Measurements from ENCODE around the gene ZBTB47. TPM values are rescaled to one million over a fixed set of nuclear protein-coding genes. Genes with fewer than 3 reads are reported as not detected.

Gene ZBTB47
- total RNA-seq, 4 donors from 2014 or later = 10.0 to 44.1 (median 19.7) TPM

DNA sequence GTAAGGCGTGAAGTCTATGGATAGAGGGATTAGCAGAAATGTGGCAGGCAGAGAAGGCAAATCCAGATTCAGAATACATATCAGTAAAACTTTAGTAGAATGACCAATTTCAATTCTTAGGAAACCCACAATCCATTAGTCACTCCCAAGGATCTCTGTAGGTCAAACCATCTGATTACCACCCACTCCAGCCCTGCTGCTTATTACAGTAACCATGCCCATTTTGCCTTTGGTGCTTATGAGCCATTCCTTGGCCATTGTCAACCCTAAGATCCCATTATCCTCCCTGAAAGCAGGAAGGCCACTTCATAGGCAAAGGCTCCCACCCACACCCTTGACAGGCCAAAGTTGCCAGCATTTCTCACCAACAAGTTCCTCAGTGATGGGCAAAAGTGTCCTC, 26.8 kb downstream of the ZBTB47 start:
- no peak for DNase-seq

DNA sequence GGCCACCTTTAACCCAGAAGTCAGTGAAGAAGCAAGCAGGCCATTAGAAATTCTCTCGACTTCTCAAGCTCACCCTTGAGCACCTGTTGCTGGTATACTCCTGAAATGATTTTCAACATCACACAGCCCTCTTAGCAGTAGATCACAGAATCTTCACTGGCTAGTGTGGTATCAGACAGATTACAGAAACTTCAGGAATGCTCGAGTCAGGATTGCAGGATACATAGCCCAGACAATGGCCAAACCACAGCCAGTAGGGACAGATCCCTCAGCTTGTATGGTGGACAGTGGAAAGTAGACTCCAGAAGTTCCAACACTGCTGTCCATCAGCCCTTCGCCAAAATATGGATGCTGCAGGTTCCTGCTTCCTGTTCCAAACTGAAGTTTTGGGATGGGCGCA, 27.3 kb downstream of the ZBTB47 start:
- intact Hi-C loops (cut with DNase I; ENCODE audit: low total_unique reads) = no loop called here
- DNase-seq = no peak
- Histone ChIP-seq H3K9me3 (peaks cover 0 to 3% of the 10 kb centered on the region in 2 donors), H3K27ac (no peak overlapping the region), H3K4me3 (no peak overlapping the region), H3K4me1 (peaks cover 0 to 18% (median 6%) of the 10 kb centered on the region in 4 donors), H3K36me3 (no peaks in the 10 kb centered on the region), H3K27me3 (peaks cover 6% of the 10 kb centered on the region)
- TF ChIP-seq POLR2AphosphoS5 (IDR thresholded peaks at IDR 0.05) = no peak
- TF ChIP-seq EP300 (IDR thresholded peaks at IDR 0.05; ENCODE audit: low read depth) = no peak
- TF ChIP-seq POLR2A (IDR thresholded peaks at IDR 0.05) = no peak
- TF ChIP-seq, protein P1, sequence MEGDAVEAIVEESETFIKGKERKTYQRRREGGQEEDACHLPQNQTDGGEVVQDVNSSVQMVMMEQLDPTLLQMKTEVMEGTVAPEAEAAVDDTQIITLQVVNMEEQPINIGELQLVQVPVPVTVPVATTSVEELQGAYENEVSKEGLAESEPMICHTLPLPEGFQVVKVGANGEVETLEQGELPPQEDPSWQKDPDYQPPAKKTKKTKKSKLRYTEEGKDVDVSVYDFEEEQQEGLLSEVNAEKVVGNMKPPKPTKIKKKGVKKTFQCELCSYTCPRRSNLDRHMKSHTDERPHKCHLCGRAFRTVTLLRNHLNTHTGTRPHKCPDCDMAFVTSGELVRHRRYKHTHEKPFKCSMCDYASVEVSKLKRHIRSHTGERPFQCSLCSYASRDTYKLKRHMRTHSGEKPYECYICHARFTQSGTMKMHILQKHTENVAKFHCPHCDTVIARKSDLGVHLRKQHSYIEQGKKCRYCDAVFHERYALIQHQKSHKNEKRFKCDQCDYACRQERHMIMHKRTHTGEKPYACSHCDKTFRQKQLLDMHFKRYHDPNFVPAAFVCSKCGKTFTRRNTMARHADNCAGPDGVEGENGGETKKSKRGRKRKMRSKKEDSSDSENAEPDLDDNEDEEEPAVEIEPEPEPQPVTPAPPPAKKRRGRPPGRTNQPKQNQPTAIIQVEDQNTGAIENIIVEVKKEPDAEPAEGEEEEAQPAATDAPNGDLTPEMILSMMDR (IDR thresholded peaks at IDR 0.05) = no peak
- WGBS, 2 donors (ENCODE audit: low coverage in 1 of 2) = 79% methylated on average over 4 of the region's 4 CpGs; no CpG with 5 or more reads in 1 of the 2 donors
- in situ Hi-C loops (cut with MboI; ENCODE audit: low pct_ligation_motif_present in 1 of 4, low pct_unique_long_range_greater_than_20kb in 1 of 4, low sequenced_read_pairs in 3 of 4) = no loop called here

More for the DNA sequence above, 26.8 kb downstream of the ZBTB47 start:
- 88 to 93% methylated on average over 1 of the region's 1 CpG for WGBS, 2 donors (ENCODE audit: low coverage in 1 of 2)
- intact Hi-C loops (cut with DNase I; ENCODE audit: low total_unique reads) = no loop called here
- in situ Hi-C loops (cut with MboI; ENCODE audit: low pct_ligation_motif_present in 1 of 4, low pct_unique_long_range_greater_than_20kb in 1 of 4, low sequenced_read_pairs in 3 of 4) = no loop called here
- no peaks in the 10 kb centered on the region for H3K36me3 ChIP-seq
- H3K9me3 ChIP-seq = peaks cover 0 to 3% of the 10 kb centered on the region in 2 donors
- peaks cover 0 to 16% (median 4%) of the 10 kb centered on the region in 4 donors for H3K4me1 ChIP-seq
- no peak overlapping the region for H3K4me3 ChIP-seq
- H3K27ac ChIP-seq = no peak overlapping the region
- TF ChIP-seq EP300 (IDR thresholded peaks at IDR 0.05; ENCODE audit: low read depth) (no peak), POLR2A (IDR thresholded peaks at IDR 0.05) (no peak), POLR2AphosphoS5 (IDR thresholded peaks at IDR 0.05) (no peak)
- TF ChIP-seq, protein P1 (IDR thresholded peaks at IDR 0.05) = no peak
- H3K27me3 ChIP-seq = peaks cover under 1% of the 10 kb centered on the region

DNA sequence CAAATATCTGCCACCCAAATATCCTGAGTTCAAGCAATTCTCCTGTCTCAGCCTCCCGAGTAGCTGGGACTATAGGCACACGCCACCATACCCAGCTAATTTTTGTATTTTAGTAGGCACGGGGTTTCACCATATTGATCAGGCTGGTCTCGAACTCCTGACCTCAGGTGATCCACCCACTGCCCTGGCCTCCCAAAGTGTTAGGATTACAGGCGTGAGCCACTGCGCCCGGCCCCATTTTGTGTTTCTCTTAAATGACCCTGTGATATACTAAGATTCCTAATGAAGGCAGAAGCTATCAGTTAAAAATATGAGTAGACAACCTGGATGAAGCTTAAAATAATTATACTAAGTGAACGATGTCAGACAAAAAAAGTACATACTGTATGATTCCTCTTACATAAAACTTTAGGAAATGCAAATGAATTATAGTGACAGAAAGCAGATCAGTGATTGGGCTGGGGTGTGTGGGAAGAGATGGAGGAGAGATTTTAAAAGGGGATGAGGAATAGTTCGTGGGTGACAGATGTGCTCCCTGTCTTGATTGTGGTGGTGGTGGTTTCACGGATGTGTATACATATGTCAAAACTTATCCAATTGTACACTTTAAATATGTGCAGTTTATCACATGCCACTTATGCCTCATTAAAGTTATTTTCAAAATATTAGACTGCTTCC, 28.0 kb downstream of the ZBTB47 start:
- Histone ChIP-seq H3K27me3 (peaks cover 12% of the 10 kb centered on the region), H3K9me3 (no peaks in the 10 kb centered on the region), H3K4me1 (peaks cover 0 to 21% (median 6%) of the 10 kb centered on the region in 4 donors), H3K27ac (no peak overlapping the region), H3K4me3 (no peak overlapping the region), H3K36me3 (no peaks in the 10 kb centered on the region)
- intact Hi-C loops (cut with DNase I; ENCODE audit: low total_unique reads) = no loop called here
- DNase-seq = no peak
- TF ChIP-seq EP300 (IDR thresholded peaks at IDR 0.05; ENCODE audit: low read depth) = no peak
- TF ChIP-seq, protein P1 (IDR thresholded peaks at IDR 0.05) = no peak
- TF ChIP-seq POLR2A (IDR thresholded peaks at IDR 0.05) = no peak
- no peak for TF ChIP-seq POLR2AphosphoS5 (IDR thresholded peaks at IDR 0.05)
- 82 to 88% methylated on average over 10 of the region's 10 CpGs for WGBS, 2 donors (ENCODE audit: low coverage in 1 of 2)
- in situ Hi-C loops (cut with MboI; ENCODE audit: low pct_ligation_motif_present in 1 of 4, low pct_unique_long_range_greater_than_20kb in 1 of 4, low sequenced_read_pairs in 3 of 4) = no loop called here

DNA sequence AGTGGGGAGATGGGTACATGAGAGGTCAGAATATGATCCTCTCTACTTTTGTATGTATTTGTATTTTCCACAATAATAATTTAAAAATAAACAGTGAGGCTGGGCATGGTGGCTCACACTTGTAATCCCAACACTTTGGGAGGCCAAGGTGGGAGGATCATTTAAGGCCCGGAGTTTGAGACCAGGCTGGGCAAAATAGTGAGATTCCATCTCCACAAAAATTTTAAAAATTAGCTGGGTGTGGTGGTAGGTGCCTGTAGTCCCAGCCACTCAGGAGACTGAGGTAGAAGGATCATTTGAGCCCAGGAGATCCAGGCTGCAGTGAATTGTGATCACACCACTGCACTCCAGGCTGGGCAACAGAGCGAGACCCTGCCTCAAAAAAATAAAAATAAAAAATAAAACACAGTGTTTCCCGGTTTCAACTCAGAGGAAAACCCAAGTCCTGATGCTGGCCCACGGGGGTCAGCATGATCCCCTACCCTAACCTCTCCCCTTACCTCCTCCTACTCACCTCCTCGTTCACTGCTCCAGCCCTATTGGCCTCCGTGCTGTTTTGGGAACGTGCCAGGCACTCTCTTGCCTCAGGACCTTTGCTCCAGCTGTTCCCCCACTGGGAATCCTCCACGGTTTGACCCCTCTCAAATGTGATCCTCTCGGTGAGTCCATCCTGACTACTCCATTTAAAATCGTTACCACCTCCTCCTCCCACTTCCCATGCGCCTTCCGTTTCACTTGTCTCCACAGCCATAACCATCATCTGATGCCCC, 29.0 kb downstream of the ZBTB47 start:
- H3K36me3 ChIP-seq = no peaks in the 10 kb centered on the region
- no peak for DNase-seq
- intact Hi-C loops (cut with DNase I; ENCODE audit: low total_unique reads) (no loop called here), in situ Hi-C loops (cut with MboI; ENCODE audit: low pct_ligation_motif_present in 1 of 4, low pct_unique_long_range_greater_than_20kb in 1 of 4, low sequenced_read_pairs in 3 of 4) (no loop called here)
- H3K27ac ChIP-seq = no peak overlapping the region
- H3K4me1 ChIP-seq = peaks cover 0 to 21% (median 6%) of the 10 kb centered on the region in 4 donors
- no peak overlapping the region for H3K4me3 ChIP-seq
- TF ChIP-seq POLR2AphosphoS5 (IDR thresholded peaks at IDR 0.05) (no peak), EP300 (IDR thresholded peaks at IDR 0.05; ENCODE audit: low read depth) (no peak), POLR2A (IDR thresholded peaks at IDR 0.05) (no peak)
- TF ChIP-seq, protein P1 (IDR thresholded peaks at IDR 0.05) = no peak
- peaks cover 14% of the 10 kb centered on the region for H3K27me3 ChIP-seq
- WGBS, 2 donors (ENCODE audit: low coverage in 1 of 2) = 77 to 81% methylated on average over 5 to 12 of the region's 12 CpGs
- no peaks in the 10 kb centered on the region for H3K9me3 ChIP-seq
